Endothelial cell (in vitro differentiated cells): ENCODE results near the gene QRFPR. TPM values are rescaled to one million over a fixed set of nuclear protein-coding genes. Genes with fewer than 3 reads are reported as not detected.

Source experiments
- DNase-seq: peaks from one replicate; pipeline ENCODE4 v3.0.0; 2021; ENCODE audit warnings: low spot score
- H3K27ac Mint-ChIP-seq: one replicate; pipeline ENCODE4 v1.8.0; 2021; ENCODE audit warnings: mixed read lengths, inconsistent platforms; ENCODE audit not compliant: unreplicated experiment
- H3K27me3 Mint-ChIP-seq: one replicate; pipeline ENCODE4 v1.8.0; 2021; ENCODE audit warnings: mild to moderate bottlenecking, moderate library complexity, mixed read lengths, inconsistent platforms; ENCODE audit not compliant: unreplicated experiment
- H3K36me3 Mint-ChIP-seq: one replicate; pipeline ENCODE4 v1.8.0; 2021; ENCODE audit warnings: mild to moderate bottlenecking, low read depth, mixed read lengths, inconsistent platforms; ENCODE audit not compliant: unreplicated experiment
- H3K4me1 Mint-ChIP-seq: one replicate; pipeline ENCODE4 v1.8.0; 2021; ENCODE audit warnings: mild to moderate bottlenecking, mixed read lengths, inconsistent platforms; ENCODE audit not compliant: unreplicated experiment
- H3K4me3 Mint-ChIP-seq: one replicate; pipeline ENCODE4 v1.8.0; 2021; ENCODE audit warnings: mild to moderate bottlenecking, mixed read lengths, inconsistent platforms; ENCODE audit not compliant: unreplicated experiment
- H3K9me3 Mint-ChIP-seq: one replicate; pipeline ENCODE4 v1.8.0; 2021; ENCODE audit warnings: mixed read lengths, inconsistent platforms; ENCODE audit not compliant: unreplicated experiment
- total RNA-seq: library from RNA; stranded (reverse); fragmentation: NEBNext Ultra II Directional; extraction: Animal tissue kit (Norgen Biotek cat#: 25700); gene quantifications from one replicate; pipeline ENCODE4 v1.2.1, GENCODE V29; 2021; ENCODE audit not compliant: unreplicated experiment
- TF ChIP-seq, protein P1 (sequence below): fragments of 200-600 bp; sonication (generic); IDR thresholded peaks from one replicate; pipeline ENCODE4 v1.5.0; 2021; ENCODE audit warnings: antibody characterized with exemption; ENCODE audit not compliant: unreplicated experiment

Gene QRFPR
- total RNA-seq, 1 donor from 2014 or later: 2.4 TPM

DNA sequence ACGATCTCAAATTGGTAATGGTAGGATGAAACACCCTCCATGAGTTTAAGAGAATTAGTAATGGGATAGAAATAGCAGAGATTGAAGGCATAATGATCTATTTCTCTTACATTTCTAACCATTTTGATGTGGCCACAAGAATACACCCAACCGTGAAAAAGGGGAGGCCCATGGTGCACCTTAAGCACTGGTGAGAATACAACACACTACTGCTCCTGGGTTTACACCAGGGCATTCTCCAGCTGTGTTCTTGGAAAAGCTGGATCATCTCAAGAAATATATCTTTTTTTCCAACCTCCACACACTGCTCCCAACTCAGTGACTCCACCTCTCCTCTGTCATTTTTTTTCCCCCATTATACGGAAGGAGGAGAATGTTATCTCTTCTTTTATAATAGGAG lies 1.5 kb downstream of the QRFPR start:
- no peak for DNase-seq
- H3K27ac Mint-ChIP-seq: no peak overlapping the region
- H3K36me3 Mint-ChIP-seq: no peaks in the 10 kb centered on the region
- H3K4me1 Mint-ChIP-seq: peaks cover 18% of the 10 kb centered on the region
- no peak overlapping the region for H3K4me3 Mint-ChIP-seq
- no peaks in the 10 kb centered on the region for H3K9me3 Mint-ChIP-seq
- TF ChIP-seq, protein P1, sequence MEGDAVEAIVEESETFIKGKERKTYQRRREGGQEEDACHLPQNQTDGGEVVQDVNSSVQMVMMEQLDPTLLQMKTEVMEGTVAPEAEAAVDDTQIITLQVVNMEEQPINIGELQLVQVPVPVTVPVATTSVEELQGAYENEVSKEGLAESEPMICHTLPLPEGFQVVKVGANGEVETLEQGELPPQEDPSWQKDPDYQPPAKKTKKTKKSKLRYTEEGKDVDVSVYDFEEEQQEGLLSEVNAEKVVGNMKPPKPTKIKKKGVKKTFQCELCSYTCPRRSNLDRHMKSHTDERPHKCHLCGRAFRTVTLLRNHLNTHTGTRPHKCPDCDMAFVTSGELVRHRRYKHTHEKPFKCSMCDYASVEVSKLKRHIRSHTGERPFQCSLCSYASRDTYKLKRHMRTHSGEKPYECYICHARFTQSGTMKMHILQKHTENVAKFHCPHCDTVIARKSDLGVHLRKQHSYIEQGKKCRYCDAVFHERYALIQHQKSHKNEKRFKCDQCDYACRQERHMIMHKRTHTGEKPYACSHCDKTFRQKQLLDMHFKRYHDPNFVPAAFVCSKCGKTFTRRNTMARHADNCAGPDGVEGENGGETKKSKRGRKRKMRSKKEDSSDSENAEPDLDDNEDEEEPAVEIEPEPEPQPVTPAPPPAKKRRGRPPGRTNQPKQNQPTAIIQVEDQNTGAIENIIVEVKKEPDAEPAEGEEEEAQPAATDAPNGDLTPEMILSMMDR: no peak
- H3K27me3 Mint-ChIP-seq: peaks cover 12% of the 10 kb centered on the region

- Mint-ChIP-seq H3K4me1 (peaks cover 18% of the 10 kb centered on the region), H3K9me3 (no peaks in the 10 kb centered on the region), H3K4me3 (no peak overlapping the region), H3K27ac (no peak overlapping the region), H3K27me3 (peaks cover 12% of the 10 kb centered on the region), H3K36me3 (no peaks in the 10 kb centered on the region)
- TF ChIP-seq, protein P1: no peak
- no peak for DNase-seq
Measured at GRCh38 chr4:121377076-121377475, 3.7 kb downstream of the QRFPR start.

DNA sequence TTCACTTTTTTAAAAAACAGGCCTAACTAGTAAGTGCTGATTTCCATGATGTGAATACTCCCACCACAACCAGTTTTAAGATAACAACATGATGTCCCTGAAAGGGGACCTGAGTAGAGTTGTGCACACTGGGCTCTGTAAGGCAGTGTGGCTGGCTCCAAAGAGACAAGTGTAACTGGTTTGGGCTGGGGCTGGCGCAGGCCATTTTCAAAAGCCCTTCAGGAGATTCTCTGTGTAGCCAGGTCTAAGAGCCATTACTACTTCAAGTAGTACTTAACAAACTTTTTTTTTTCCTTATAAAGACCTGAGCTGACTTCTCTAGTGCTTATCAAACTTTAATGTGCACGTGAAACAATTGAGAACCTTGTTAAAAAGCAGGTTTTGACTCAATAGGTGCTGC lies 4.3 kb downstream of the QRFPR start:
- H3K27me3 Mint-ChIP-seq: peaks cover 11% of the 10 kb centered on the region
- no peak overlapping the region for H3K4me3 Mint-ChIP-seq
- peaks cover 22% of the 10 kb centered on the region for H3K4me1 Mint-ChIP-seq
- TF ChIP-seq, protein P1: no peak
- no peak overlapping the region for H3K27ac Mint-ChIP-seq
- no peak for DNase-seq
- no peaks in the 10 kb centered on the region for H3K9me3 Mint-ChIP-seq
- H3K36me3 Mint-ChIP-seq: no peaks in the 10 kb centered on the region

DNA sequence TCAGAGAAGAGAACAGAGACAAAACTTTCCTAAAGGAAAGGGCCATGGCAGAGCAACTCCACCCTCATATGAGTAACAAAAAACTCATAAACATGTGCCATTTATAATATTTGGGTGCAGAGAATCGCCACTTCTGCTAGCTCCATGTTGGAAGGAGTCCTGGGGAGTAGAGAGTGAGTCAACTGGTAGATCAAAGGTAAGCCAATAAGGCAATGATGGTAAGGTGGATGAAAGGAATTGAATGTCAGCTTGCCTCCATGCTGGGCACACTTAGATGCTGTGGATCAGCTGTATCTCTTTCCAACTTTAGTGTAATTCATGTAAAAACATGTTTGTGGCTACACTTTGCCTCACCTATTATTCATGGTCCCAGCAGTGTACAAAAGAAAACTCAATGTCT lies 4.7 kb downstream of the QRFPR start:
- H3K27me3 Mint-ChIP-seq: peaks cover 8% of the 10 kb centered on the region
- H3K27ac Mint-ChIP-seq: no peak overlapping the region

DNA sequence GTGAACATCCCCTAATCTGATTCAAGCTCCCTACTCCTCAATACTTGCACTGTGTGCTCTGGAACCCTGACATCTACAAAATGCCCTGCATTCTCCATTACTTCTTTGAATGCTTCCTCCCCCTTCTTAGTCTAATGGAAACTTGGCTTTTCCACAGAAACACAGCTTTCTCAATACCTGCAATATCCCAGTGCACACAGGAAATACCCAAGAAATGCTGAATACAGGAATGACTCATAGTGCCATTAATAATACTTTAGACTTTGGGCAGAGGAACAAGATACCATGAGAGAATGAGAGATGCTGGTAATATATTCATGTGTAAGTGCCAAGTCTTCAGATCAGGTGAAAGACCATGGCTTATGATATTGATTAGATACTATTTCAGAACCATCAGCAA lies 5.6 kb downstream of the QRFPR start:
- H3K27ac Mint-ChIP-seq: no peak overlapping the region
- no peaks in the 10 kb centered on the region for H3K36me3 Mint-ChIP-seq
- peaks cover 8% of the 10 kb centered on the region for H3K27me3 Mint-ChIP-seq
- TF ChIP-seq, protein P1: no peak
- no peak overlapping the region for H3K4me3 Mint-ChIP-seq
- peaks cover 25% of the 10 kb centered on the region for H3K4me1 Mint-ChIP-seq
- H3K9me3 Mint-ChIP-seq: no peaks in the 10 kb centered on the region
- no peak for DNase-seq

More for the DNA sequence above, 4.7 kb downstream of the QRFPR start:
- Mint-ChIP-seq H3K4me1 (peaks cover 26% of the 10 kb centered on the region), H3K4me3 (no peak overlapping the region), H3K9me3 (no peaks in the 10 kb centered on the region), H3K36me3 (no peaks in the 10 kb centered on the region)
- TF ChIP-seq, protein P1: no peak
- no peak for DNase-seq
